Ectodermal cell (in vitro differentiated cells): ENCODE results near the gene BOK.
"Not testable (repeated sequence)": the region's sequence is repeated elsewhere in the genome, so short reads cannot be mapped to it uniquely, and the experiment has no call there.

Experiments used
- H3K27ac ChIP-seq: 2 replicates; pipeline ENCODE4 v1.7.0; 2013; ENCODE audit warnings: mild to moderate bottlenecking, low read depth, low read length; ENCODE audit not compliant: insufficient read depth, poor library complexity, severe bottlenecking
- H3K27me3 ChIP-seq: 2 replicates; pipeline ENCODE4 v1.7.0; 2013; ENCODE audit warnings: mild to moderate bottlenecking, low read length; ENCODE audit not compliant: insufficient read depth, control insufficient read depth, poor library complexity, severe bottlenecking
- H3K36me3 ChIP-seq: one replicate; pipeline ENCODE4 v1.7.0; 2013; ENCODE audit warnings: low read length; ENCODE audit not compliant: control insufficient read depth, insufficient read depth
- H3K4me1 ChIP-seq: one replicate; pipeline ENCODE4 v1.7.0; 2013; ENCODE audit warnings: low read length; ENCODE audit not compliant: control insufficient read depth, insufficient read depth
- H3K4me3 ChIP-seq: 2 replicates; pipeline ENCODE4 v1.7.0; 2013; ENCODE audit warnings: low read depth, low read length, control low read depth; ENCODE audit not compliant: insufficient read depth
- H3K9me3 ChIP-seq: 2 replicates; pipeline ENCODE4 v1.7.0; 2013; ENCODE audit warnings: mild to moderate bottlenecking, low read length, moderate library complexity; ENCODE audit not compliant: control insufficient read depth
- WGBS, 2 experiments: methylation state at CpG; one replicate each; pipeline ENCODE4 v1.1.7; 2013; ENCODE audit warnings: missing lambda C conversion rate in 2 of 2; 5-methylcytosine and 5-hydroxymethylcytosine counted together

BOK gene

GRCh38 chr2:241565411-241565810 lies 6.9 kb downstream of the BOK start:
- no peaks in the 10 kb centered on the region for H3K27me3 ChIP-seq
- no peak overlapping the region for H3K4me3 ChIP-seq
- H3K36me3 ChIP-seq: no peaks in the 10 kb centered on the region
- no peaks in the 10 kb centered on the region for H3K9me3 ChIP-seq
- no peak overlapping the region for H3K27ac ChIP-seq
- peaks cover 9% of the 10 kb centered on the region for H3K4me1 ChIP-seq
- WGBS, 2 experiments: 75% methylated on average over 10 of the region's 10 CpGs

GRCh38 chr2:241566021-241566420 lies 7.5 kb downstream of the BOK start:
- not testable (repeated sequence) for H3K27me3 ChIP-seq, H3K27ac ChIP-seq, H3K9me3 ChIP-seq, H3K4me1 ChIP-seq, H3K4me3 ChIP-seq, H3K36me3 ChIP-seq
- WGBS, 2 experiments: 93 to 94% methylated on average over 11 of the region's 11 CpGs

- H3K36me3 ChIP-seq: no peaks in the 10 kb centered on the region
- no peaks in the 10 kb centered on the region for H3K27me3 ChIP-seq
- H3K27ac ChIP-seq: no peak overlapping the region
- no peak overlapping the region for H3K4me3 ChIP-seq
- WGBS, 2 experiments: 94 to 96% methylated on average over 7 of the region's 7 CpGs
- H3K4me1 ChIP-seq: peaks cover 9% of the 10 kb centered on the region
- no peaks in the 10 kb centered on the region for H3K9me3 ChIP-seq
Observed at GRCh38 chr2:241566468-241566867, 7.9 kb downstream of the BOK start.

- not testable (repeated sequence) for H3K27me3 ChIP-seq, H3K27ac ChIP-seq, H3K4me1 ChIP-seq, H3K4me3 ChIP-seq, H3K9me3 ChIP-seq, H3K36me3 ChIP-seq
- 93 to 94% methylated on average over 15 of the region's 15 CpGs for WGBS, 2 experiments
Observed at GRCh38 chr2:241567266-241567665, 8.7 kb downstream of the BOK start.

- H3K36me3 ChIP-seq: no peaks in the 10 kb centered on the region
- no peaks in the 10 kb centered on the region for H3K27me3 ChIP-seq
- 92 to 95% methylated on average over 8 of the region's 8 CpGs for WGBS, 2 experiments
- H3K4me1 ChIP-seq: peaks cover 9% of the 10 kb centered on the region
- H3K9me3 ChIP-seq: no peaks in the 10 kb centered on the region
- no peak overlapping the region for H3K4me3 ChIP-seq
- H3K27ac ChIP-seq: no peak overlapping the region
Observed at GRCh38 chr2:241567776-241568175, 9.2 kb downstream of the BOK start.

GRCh38 chr2:241568726-241569125 lies 10.2 kb downstream of the BOK start:
- H3K4me1 ChIP-seq: peaks cover 9% of the 10 kb centered on the region
- H3K4me3 ChIP-seq: no peak overlapping the region
- H3K9me3 ChIP-seq: no peaks in the 10 kb centered on the region
- H3K36me3 ChIP-seq: no peaks in the 10 kb centered on the region
- H3K27me3 ChIP-seq: no peaks in the 10 kb centered on the region
- 87 to 90% methylated on average over 4 of the region's 4 CpGs for WGBS, 2 experiments
- H3K27ac ChIP-seq: no peak overlapping the region

- H3K4me1 ChIP-seq: peaks cover 8% of the 10 kb centered on the region
- WGBS, 2 experiments: 94 to 95% methylated on average over 23 of the region's 23 CpGs
Observed at GRCh38 chr2:241569831-241570281, 11.3 kb downstream of the BOK start.

GRCh38 chr2:241570961-241571581 lies 12.5 kb downstream of the BOK start:
- Histone ChIP-seq H3K36me3 (no peaks in the 10 kb centered on the region), H3K4me1 (no peaks in the 10 kb centered on the region), H3K9me3 (no peaks in the 10 kb centered on the region), H3K27ac (no peak overlapping the region), H3K27me3 (no peaks in the 10 kb centered on the region), H3K4me3 (no peak overlapping the region)
- WGBS, 2 experiments: 92 to 94% methylated on average over 23 of the region's 23 CpGs

More at GRCh38 chr2:241569831-241570281, 11.3 kb downstream of the BOK start:
- no peaks in the 10 kb centered on the region for H3K36me3 ChIP-seq
- no peaks in the 10 kb centered on the region for H3K9me3 ChIP-seq
- no peak overlapping the region for H3K27ac ChIP-seq
- H3K27me3 ChIP-seq: no peaks in the 10 kb centered on the region
- H3K4me3 ChIP-seq: no peak overlapping the region

- no peak overlapping the region for H3K4me3 ChIP-seq
- no peak overlapping the region for H3K27ac ChIP-seq
- H3K36me3 ChIP-seq: no peaks in the 10 kb centered on the region
- 94% methylated on average over 27 of the region's 27 CpGs for WGBS, 2 experiments
- no peaks in the 10 kb centered on the region for H3K9me3 ChIP-seq
- H3K27me3 ChIP-seq: no peaks in the 10 kb centered on the region
- no peaks in the 10 kb centered on the region for H3K4me1 ChIP-seq
Observed at GRCh38 chr2:241571821-241572620, 13.5 kb downstream of the BOK start.

GRCh38 chr2:241572915-241573651 lies 14.5 kb downstream of the BOK start:
- H3K9me3 ChIP-seq, H3K27ac ChIP-seq, H3K27me3 ChIP-seq, H3K4me3 ChIP-seq, H3K36me3 ChIP-seq, H3K4me1 ChIP-seq: not testable (repeated sequence)
- 94% methylated on average over 20 of the region's 20 CpGs for WGBS, 2 experiments
